Neural cell (in vitro differentiated cells): ENCODE data around the gene POLN. TPM values are rescaled to one million over a fixed set of nuclear protein-coding genes. Genes with fewer than 3 reads are reported as not detected.

ENCODE experiments used
- H2AFZ ChIP-seq: fragments of 200-600, 300-800 bp; sonication (generic), shearing (Covaris generic); 2 replicates; pipeline ENCODE4 v1.6.0; 2014; ENCODE audit warnings: low read depth, mild to moderate bottlenecking, antibody characterized with exemption, low read length, moderate library complexity
- H3F3A ChIP-seq: fragments of 200-600 bp; shearing (Covaris generic); 2 replicates; pipeline ENCODE4 v1.6.1; 2016; ENCODE audit warnings: mild to moderate bottlenecking, moderate library complexity, mixed read lengths, antibody characterized with exemption, low read length; ENCODE audit not compliant: insufficient read depth, poor library complexity, severe bottlenecking
- H3K27ac ChIP-seq: fragments of 200-600, 300-800 bp; sonication (generic), shearing (Covaris generic); 2 replicates; pipeline ENCODE4 v1.5.1; 2014; ENCODE audit warnings: mild to moderate bottlenecking, low read length, moderate library complexity
- H3K27me3 ChIP-seq: fragments of 300-800, 200-600 bp; sonication (generic), shearing (Covaris generic); 2 replicates; pipeline ENCODE4 v1.6.0; 2014; ENCODE audit warnings: mild to moderate bottlenecking, low read depth, low read length, moderate library complexity; ENCODE audit not compliant: insufficient read depth
- H3K36me3 ChIP-seq: fragments of 300-800, 200-600 bp; sonication (generic), shearing (Covaris generic); 2 replicates; pipeline ENCODE4 v1.5.1; 2014; ENCODE audit warnings: mild to moderate bottlenecking, antibody characterized with exemption, low read length, moderate library complexity; ENCODE audit not compliant: insufficient read depth
- H3K4me2 ChIP-seq: fragments of 300-800, 200-600 bp; sonication (generic), shearing (Covaris generic); 2 replicates; pipeline ENCODE4 v1.6.0; 2014; ENCODE audit warnings: mild to moderate bottlenecking, low read length
- H3K4me3 ChIP-seq: fragments of 300-800, 200-600 bp; sonication (generic), shearing (Covaris generic); 2 replicates; pipeline ENCODE4 v1.5.1; 2014; ENCODE audit warnings: mild to moderate bottlenecking, low read length, moderate library complexity
- H3K79me2 ChIP-seq: fragments of 200-600 bp; shearing (Covaris generic); replicated peaks from 2 replicates; pipeline ENCODE4 v1.6.0; 2014; ENCODE audit warnings: mild to moderate bottlenecking, low read length, moderate library complexity; ENCODE audit not compliant: insufficient read depth
- H3K9ac ChIP-seq: fragments of 300-800, 200-600 bp; sonication (generic), shearing (Covaris generic); 2 replicates; pipeline ENCODE4 v1.6.1; 2016; ENCODE audit warnings: mild to moderate bottlenecking, low read length, mixed read lengths
- H3K9me2 ChIP-seq: fragments of 200-600 bp; shearing (Covaris generic); 2 replicates; pipeline ENCODE4 v1.6.1; 2016; ENCODE audit warnings: mild to moderate bottlenecking, low read length, mixed read lengths; ENCODE audit not compliant: insufficient read depth
- H3K9me3 ChIP-seq: fragments of 200-600, 300-800 bp; sonication (generic), shearing (Covaris generic); 2 replicates; pipeline ENCODE4 v1.6.1; 2016; ENCODE audit warnings: mild to moderate bottlenecking, mixed run types, low read length, moderate library complexity, mixed read lengths
- H4K20me1 ChIP-seq: fragments of 200-600 bp; shearing (Covaris generic); 2 replicates; pipeline ENCODE4 v1.6.1; 2016; ENCODE audit warnings: mild to moderate bottlenecking, mixed run types; ENCODE audit not compliant: insufficient read depth
- EP300 ChIP-seq: fragments of 450-650 bp; conservative IDR thresholded peaks from 2 replicates; pipeline ENCODE4 v1.6.1; 2014; ENCODE audit warnings: antibody characterized with exemption, mild to moderate bottlenecking, moderate library complexity; ENCODE audit not compliant: poor library complexity, severe bottlenecking
- EZH2 ChIP-seq: fragments of 200-600, 300-800 bp; shearing (Covaris generic), sonication (generic); IDR thresholded peaks from 2 replicates; pipeline ENCODE4 v1.6.1; 2014; ENCODE audit warnings: antibody characterized with exemption, low read length, borderline replicate concordance, mild to moderate bottlenecking; ENCODE audit not compliant: insufficient read depth, poor library complexity, severe bottlenecking
- MXI1 ChIP-seq: fragments of 450-650 bp; conservative IDR thresholded peaks from 2 replicates; pipeline ENCODE4 v1.6.1; 2014; ENCODE audit warnings: antibody characterized with exemption, mild to moderate bottlenecking; ENCODE audit not compliant: poor library complexity, severe bottlenecking
- POLR2AphosphoS5 ChIP-seq: IDR thresholded peaks from 2 replicates; pipeline ENCODE4 v1.6.1; 2012
- RAD21 ChIP-seq: fragments of 450-650 bp; conservative IDR thresholded peaks from 2 replicates; pipeline ENCODE4 v1.6.1; 2014; ENCODE audit warnings: antibody characterized with exemption, mild to moderate bottlenecking, moderate library complexity
- SMC3 ChIP-seq: fragments of 450-650 bp; conservative IDR thresholded peaks from 2 replicates; pipeline ENCODE4 v1.6.1; 2014; ENCODE audit warnings: antibody characterized with exemption, mild to moderate bottlenecking, moderate library complexity; ENCODE audit not compliant: poor library complexity
- TAF1 ChIP-seq: IDR thresholded peaks from 2 replicates; pipeline ENCODE4 v1.6.1; 2012; ENCODE audit warnings: low read depth
- polyA plus RNA-seq: library from polyadenylated mRNA; depleted of rRNA; stranded (reverse); fragments of >200 nt; gene quantifications from 2 replicates; pipeline ENCODE4 v1.2.3, GENCODE V29; 2014
- TF ChIP-seq, protein P1 (sequence below): fragments of 450-650 bp; IDR thresholded peaks from 2 replicates; pipeline ENCODE4 v1.5.1; 2014; ENCODE audit warnings: antibody characterized with exemption, mild to moderate bottlenecking, moderate library complexity; ENCODE audit not compliant: poor library complexity, severe bottlenecking

The POLN gene
- polyA plus RNA-seq, 1 donor from 2014 or later: 1.1 TPM

DNA sequence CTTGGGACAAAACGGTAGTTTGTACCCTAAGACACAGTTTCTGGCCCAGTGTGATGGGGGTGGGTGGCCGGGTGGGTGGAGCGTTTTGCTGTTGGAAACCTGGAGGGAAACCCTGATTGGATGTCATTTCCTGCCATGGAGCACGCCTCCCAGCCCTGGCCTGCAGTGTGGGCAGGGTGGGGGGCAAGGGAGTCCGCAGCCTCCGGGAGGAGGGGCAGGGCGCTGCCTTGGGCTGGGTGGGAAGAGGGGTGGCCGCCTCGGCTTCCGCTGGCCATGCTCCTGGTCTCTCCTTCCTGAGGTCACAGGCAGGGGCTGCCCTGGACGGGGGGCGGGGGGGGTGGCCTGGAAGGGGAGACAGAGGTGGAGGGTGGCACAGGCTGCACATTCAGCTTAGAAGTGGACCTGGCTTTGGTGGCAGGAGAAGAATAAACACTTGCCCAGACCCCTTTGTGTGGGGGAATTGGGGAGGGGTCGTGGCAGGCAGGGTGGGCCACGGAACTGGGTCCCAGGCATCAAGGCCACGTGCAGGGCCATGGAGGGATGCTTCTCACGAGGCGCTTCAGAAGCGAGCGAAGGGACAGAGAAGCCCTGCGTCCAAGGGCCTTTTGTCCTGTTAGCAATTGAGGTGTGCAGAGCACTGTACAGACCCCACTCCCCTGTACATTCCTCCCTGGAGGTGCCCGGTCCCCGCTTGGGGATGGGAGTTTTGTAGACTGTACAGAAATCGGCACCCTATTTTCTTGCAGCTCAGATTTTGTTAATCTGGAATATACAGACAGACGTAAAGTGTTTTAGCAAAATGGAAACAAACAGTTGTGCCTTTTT is 176.6 kb downstream of the POLN start:
- Histone ChIP-seq H3K9me2 (no peaks in the 10 kb centered on the region), H3K9ac (no peak overlapping the region), H3K27ac (no peak overlapping the region), H3K36me3 (no peaks in the 10 kb centered on the region), H3K9me3 (no peaks in the 10 kb centered on the region), H4K20me1 (peaks cover 7% of the 10 kb centered on the region), H2AFZ (no peak overlapping the region), H3K79me2 (no peaks in the 10 kb centered on the region), H3K4me2 (no peak overlapping the region), H3K27me3 (no peaks in the 10 kb centered on the region), H3K4me3 (no peak overlapping the region), H3F3A (no peaks in the 10 kb centered on the region)
- no peak for TF ChIP-seq EZH2
- TF ChIP-seq, protein P1, sequence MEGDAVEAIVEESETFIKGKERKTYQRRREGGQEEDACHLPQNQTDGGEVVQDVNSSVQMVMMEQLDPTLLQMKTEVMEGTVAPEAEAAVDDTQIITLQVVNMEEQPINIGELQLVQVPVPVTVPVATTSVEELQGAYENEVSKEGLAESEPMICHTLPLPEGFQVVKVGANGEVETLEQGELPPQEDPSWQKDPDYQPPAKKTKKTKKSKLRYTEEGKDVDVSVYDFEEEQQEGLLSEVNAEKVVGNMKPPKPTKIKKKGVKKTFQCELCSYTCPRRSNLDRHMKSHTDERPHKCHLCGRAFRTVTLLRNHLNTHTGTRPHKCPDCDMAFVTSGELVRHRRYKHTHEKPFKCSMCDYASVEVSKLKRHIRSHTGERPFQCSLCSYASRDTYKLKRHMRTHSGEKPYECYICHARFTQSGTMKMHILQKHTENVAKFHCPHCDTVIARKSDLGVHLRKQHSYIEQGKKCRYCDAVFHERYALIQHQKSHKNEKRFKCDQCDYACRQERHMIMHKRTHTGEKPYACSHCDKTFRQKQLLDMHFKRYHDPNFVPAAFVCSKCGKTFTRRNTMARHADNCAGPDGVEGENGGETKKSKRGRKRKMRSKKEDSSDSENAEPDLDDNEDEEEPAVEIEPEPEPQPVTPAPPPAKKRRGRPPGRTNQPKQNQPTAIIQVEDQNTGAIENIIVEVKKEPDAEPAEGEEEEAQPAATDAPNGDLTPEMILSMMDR: no peak
- TF ChIP-seq POLR2AphosphoS5: no peak
- no peak for TF ChIP-seq SMC3
- TF ChIP-seq RAD21: no peak
- no peak for TF ChIP-seq TAF1
- no peak for TF ChIP-seq EP300

DNA sequence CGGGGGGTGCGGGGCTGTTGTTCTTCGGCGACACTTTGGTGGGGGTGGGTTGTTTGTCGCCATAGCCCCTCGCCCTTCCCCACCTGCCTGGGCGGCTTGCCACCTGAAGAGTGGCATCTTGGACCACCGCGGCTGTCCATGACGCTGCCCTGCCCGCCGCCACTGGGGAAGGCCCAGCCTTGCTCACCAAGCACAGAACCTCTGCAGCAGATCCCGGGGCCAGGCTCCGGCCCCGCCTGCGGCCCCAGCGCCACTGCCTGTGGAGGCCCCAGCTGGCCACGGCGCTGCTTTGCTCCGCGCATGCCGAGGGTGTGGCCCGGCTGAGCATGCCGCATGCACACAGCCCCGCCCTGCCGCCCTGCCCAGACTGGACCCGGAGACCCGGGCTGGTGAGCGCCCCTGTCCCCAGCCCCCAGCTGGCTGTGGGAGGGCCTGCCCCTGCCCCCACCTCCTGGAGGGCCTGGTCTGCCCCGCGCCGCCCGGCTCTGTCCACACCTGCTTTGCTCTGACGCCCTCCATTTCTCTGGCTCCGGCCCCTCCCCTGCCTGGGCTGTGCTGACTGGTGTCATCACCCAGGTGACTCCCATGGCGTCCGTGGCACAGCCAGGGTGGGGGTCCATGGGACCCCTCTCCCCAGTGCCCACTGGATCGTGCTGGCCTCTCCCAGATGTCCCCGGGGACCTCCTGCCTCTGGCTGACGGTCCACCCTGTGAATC is 177.5 kb downstream of the POLN start:
- Histone ChIP-seq H3K79me2 (no peaks in the 10 kb centered on the region), H3K9me2 (no peaks in the 10 kb centered on the region), H3K27me3 (no peaks in the 10 kb centered on the region), H4K20me1 (peaks cover 7% of the 10 kb centered on the region), H3K4me2 (no peak overlapping the region), H2AFZ (no peak overlapping the region), H3K27ac (no peak overlapping the region), H3F3A (no peaks in the 10 kb centered on the region), H3K4me3 (no peak overlapping the region), H3K9me3 (no peaks in the 10 kb centered on the region), H3K36me3 (no peaks in the 10 kb centered on the region), H3K9ac (no peak overlapping the region)
- TF ChIP-seq TAF1: no peak
- TF ChIP-seq POLR2AphosphoS5: no peak
- no peak for TF ChIP-seq EP300
- no peak for TF ChIP-seq EZH2
- no peak for TF ChIP-seq RAD21
- TF ChIP-seq, protein P1: no peak
- no peak for TF ChIP-seq MXI1
- no peak for TF ChIP-seq SMC3
